Mesendoderm (in vitro differentiated cells): ENCODE measurements around the gene KLHL25.

ENCODE experiments used
- DNase-seq: peaks from one replicate; pipeline ENCODE4 v3.0.0; 2013
- H2AK5ac ChIP-seq: 2 replicates; pipeline ENCODE4 v1.6.1; 2013; ENCODE audit warnings: low read length, inconsistent platforms
- H2BK120ac ChIP-seq: 2 replicates; pipeline ENCODE4 v1.6.1; 2013; ENCODE audit warnings: low read depth, mild to moderate bottlenecking, low read length, moderate library complexity, mixed read lengths
- H2BK15ac ChIP-seq: replicated peaks from 2 replicates; pipeline ENCODE4 v1.6.1; 2013; ENCODE audit warnings: low read depth, mild to moderate bottlenecking, moderate library complexity
- H2BK5ac ChIP-seq: 2 replicates; pipeline ENCODE4 v1.6.1; 2013; ENCODE audit warnings: low read length, inconsistent platforms
- H3K18ac ChIP-seq: 2 replicates; pipeline ENCODE4 v1.6.1; 2013; ENCODE audit warnings: mild to moderate bottlenecking, low read length, mixed read lengths
- H3K23ac ChIP-seq: one replicate; pipeline ENCODE4 v1.6.1; 2013; ENCODE audit warnings: low read length
- H3K27ac ChIP-seq: 2 replicates; pipeline ENCODE4 v1.5.1; 2013; ENCODE audit warnings: low read depth, mild to moderate bottlenecking, inconsistent platforms, low read length, moderate library complexity
- H3K27me3 ChIP-seq: 2 replicates; pipeline ENCODE4 v1.6.1; 2013; ENCODE audit warnings: low read length, control low read depth, mild to moderate bottlenecking, inconsistent platforms; ENCODE audit not compliant: insufficient read depth, poor library complexity
- H3K36me3 ChIP-seq: 2 replicates; pipeline ENCODE4 v1.6.1; 2013; ENCODE audit warnings: low read length, inconsistent platforms; ENCODE audit not compliant: control insufficient read depth, insufficient read depth
- H3K4ac ChIP-seq: one replicate; pipeline ENCODE4 v1.6.1; 2013; ENCODE audit warnings: low read depth, mild to moderate bottlenecking, low read length, moderate library complexity
- H3K4me1 ChIP-seq: 2 replicates; pipeline ENCODE4 v1.6.1; 2013; ENCODE audit warnings: low read depth, low read length, inconsistent platforms; ENCODE audit not compliant: control insufficient read depth
- H3K4me2 ChIP-seq: 2 replicates; pipeline ENCODE4 v1.6.1; 2013; ENCODE audit warnings: low read length
- H3K4me3 ChIP-seq: 2 replicates; pipeline ENCODE4 v1.5.1; 2013; ENCODE audit warnings: mild to moderate bottlenecking, low read length
- H3K56ac ChIP-seq: one replicate; pipeline ENCODE4 v1.6.1; 2013; ENCODE audit warnings: low read length
- H3K79me1 ChIP-seq: 2 replicates; pipeline ENCODE4 v1.6.1; 2013; ENCODE audit warnings: low read length, inconsistent platforms
- H3K79me2 ChIP-seq: 2 replicates; pipeline ENCODE4 v1.6.1; 2013; ENCODE audit warnings: mild to moderate bottlenecking, low read length; ENCODE audit not compliant: control insufficient read depth, insufficient read depth
- H3K9ac ChIP-seq: 2 replicates; pipeline ENCODE4 v1.6.1; 2013; ENCODE audit warnings: low read length, inconsistent platforms
- H4K5ac ChIP-seq: one replicate; pipeline ENCODE4 v1.6.1; 2013; ENCODE audit warnings: low read length
- H4K8ac ChIP-seq: one replicate; pipeline ENCODE4 v1.6.1; 2013; ENCODE audit warnings: low read depth, mild to moderate bottlenecking, control low read depth, low read length, moderate library complexity
- whole genome bisulfite sequencing: extraction: QIAGEN DNeasy Blood & Tissue Kit; methylation state at CpG from one replicate; pipeline ENCODE4 v1.1.7; 2013; ENCODE audit warnings: low lambda C conversion rate, missing lambda C conversion rate; ENCODE audit not compliant: insufficient coverage; ENCODE audit errors: extremely low coverage; 5-methylcytosine and 5-hydroxymethylcytosine counted together

KLHL25 gene

DNA sequence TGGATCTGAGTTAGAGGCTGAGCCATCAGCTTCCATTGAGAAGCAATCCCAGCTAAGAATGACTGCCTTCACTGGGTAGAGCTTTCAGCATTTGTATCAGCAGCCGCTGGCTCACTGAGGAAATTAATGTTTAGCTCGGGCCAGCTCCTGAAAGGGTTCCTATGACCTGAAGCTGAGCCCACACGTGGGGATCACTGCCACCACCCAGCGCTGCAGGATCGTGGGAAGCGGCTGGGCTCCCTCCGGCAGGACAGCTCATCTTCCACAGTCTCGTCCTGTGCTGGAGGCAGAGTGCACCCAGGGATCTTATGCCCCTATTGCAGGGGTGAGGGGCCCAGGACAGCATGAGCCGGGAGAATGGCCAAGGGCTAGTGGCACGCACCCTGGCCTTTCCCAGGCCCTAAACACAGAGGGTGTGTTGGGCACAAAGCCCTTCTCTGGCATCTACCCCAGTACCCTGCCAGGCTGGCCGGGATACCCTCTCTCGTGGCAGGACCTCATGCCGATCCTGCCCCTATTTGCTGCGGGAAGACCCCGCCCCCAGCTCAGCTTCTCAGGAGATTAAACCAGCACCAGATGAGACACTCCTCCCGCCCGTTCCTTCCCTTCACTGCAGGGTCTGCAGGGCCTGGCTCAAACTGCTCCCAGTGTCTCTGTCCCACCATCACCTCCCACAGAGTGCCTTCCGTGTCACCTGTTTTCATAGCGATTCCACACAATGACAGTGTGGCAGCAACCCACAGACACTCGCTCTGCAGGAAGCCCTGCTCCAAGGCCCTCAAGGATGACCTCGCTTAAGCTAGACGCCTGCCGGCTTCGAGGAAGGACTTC is 28.5 kb downstream of the KLHL25 start:
- no peak overlapping the region for H3K56ac ChIP-seq
- no peak overlapping the region for H3K4me3 ChIP-seq
- H4K5ac ChIP-seq: no peak overlapping the region
- no peaks in the 10 kb centered on the region for H3K27me3 ChIP-seq
- H3K79me1 ChIP-seq: peaks cover 40% of the 10 kb centered on the region
- no peak overlapping the region for H3K27ac ChIP-seq
- no peak overlapping the region for H3K23ac ChIP-seq
- H3K79me2 ChIP-seq: peaks cover 21% of the 10 kb centered on the region
- H4K8ac ChIP-seq: no peak overlapping the region
- H2AK5ac ChIP-seq: no peak overlapping the region
- no peak overlapping the region for H2BK120ac ChIP-seq
- DNase-seq: peak; percentile 15
- H2BK15ac ChIP-seq: no peak overlapping the region
- H3K4ac ChIP-seq: no peak overlapping the region
- WGBS: no CpG with 5 or more reads among the region's 24 CpGs
- no peaks in the 10 kb centered on the region for H3K36me3 ChIP-seq
- no peak overlapping the region for H3K4me2 ChIP-seq
- no peak overlapping the region for H3K18ac ChIP-seq
- no peak overlapping the region for H3K9ac ChIP-seq
- no peaks in the 10 kb centered on the region for H3K4me1 ChIP-seq
- no peak overlapping the region for H2BK5ac ChIP-seq

DNA sequence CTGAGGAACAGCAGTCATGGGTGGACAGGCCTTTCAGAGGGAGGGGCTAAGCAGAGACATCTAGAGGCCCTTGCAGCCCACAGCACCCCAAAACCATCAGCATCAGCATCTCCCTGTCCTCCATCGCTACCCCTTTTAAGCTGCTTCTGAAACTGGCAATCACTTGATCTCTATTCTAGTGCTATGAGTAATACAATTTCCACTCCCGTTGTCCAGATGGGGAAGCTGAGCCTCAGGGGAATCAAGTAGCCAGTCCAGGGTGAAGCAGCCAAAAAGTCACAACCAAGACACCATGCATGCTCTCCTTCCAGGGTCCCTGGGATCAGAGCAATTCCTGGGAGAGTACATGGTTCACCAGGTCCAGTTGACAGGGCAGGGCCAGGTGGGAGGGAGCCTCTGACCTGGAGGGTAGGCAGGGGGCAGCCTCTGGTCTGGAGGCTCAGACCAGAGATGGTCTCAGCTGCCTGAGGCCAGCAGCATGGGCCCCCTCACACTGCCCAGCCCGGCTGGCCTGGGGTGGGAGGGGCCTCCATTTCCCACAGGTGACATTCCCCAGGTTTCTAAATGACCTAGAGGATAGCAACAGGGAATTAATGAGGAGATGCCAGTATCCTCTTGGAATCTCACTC is 30.0 kb downstream of the KLHL25 start:
- Histone ChIP-seq H3K27me3 (no peaks in the 10 kb centered on the region), H3K56ac (no peak overlapping the region), H2BK120ac (no peak overlapping the region), H2AK5ac (no peak overlapping the region), H2BK15ac (no peak overlapping the region), H3K79me1 (peaks cover 28% of the 10 kb centered on the region), H3K4me3 (no peak overlapping the region), H3K79me2 (peaks cover 15% of the 10 kb centered on the region), H4K5ac (no peak overlapping the region), H3K27ac (no peak overlapping the region), H3K4ac (no peak overlapping the region), H2BK5ac (no peak overlapping the region), H3K36me3 (no peaks in the 10 kb centered on the region), H3K4me1 (no peaks in the 10 kb centered on the region), H3K18ac (no peak overlapping the region), H3K23ac (no peak overlapping the region), H4K8ac (no peak overlapping the region), H3K9ac (no peak overlapping the region), H3K4me2 (no peak overlapping the region)
- WGBS: no CpG with 5 or more reads among the region's 3 CpGs
- no peak for DNase-seq

DNA sequence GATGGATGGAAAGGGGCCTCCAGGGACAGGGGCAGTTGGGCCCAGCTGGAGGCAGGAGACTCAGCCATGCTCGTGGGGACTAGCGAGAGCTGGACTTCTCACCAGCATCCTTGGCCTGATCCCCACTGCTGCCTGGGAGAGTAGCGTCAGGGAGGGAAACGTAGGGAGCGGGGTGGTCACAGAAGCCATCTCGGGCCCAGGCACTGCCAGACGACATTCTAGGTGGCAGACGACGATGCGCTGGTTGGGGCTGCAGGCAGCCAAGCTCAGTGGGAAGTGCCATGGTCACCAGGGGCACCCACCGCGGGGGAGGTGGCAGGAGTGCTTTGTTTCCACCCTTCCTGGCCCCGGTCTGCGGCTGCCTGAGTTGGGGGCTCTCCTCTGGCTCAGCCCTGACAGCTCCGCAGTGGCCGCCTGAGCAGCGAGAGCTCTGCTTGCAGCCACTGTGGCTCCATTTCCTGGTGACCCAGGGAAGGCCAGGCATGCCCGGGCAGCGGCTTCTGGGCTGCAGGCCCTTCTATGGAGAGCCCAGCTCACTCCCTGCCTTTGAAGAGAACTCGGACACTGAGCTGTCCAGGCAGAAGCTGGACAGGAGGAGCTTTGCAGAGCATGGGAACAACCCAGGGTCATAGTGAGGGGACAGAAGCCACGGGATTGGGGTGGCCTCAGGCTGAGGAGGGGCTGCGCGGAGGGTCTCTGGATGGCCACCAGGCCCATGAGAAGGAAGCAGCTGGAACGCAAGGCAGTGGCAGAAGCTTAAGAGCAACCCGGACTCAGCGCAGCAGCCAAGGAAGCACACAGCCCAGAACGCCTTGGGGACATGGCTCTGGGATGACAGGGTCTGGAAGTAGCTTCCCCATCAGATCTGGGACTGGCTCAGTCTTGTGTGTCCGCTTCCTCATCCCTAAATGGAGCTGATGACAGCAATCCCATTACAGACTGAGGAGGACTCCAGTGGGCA is 30.8 kb downstream of the KLHL25 start:
- Histone ChIP-seq H3K4ac (no peak overlapping the region), H4K8ac (no peak overlapping the region), H3K9ac (no peak overlapping the region), H3K4me2 (no peak overlapping the region), H3K4me1 (no peaks in the 10 kb centered on the region), H2BK5ac (no peak overlapping the region), H3K27me3 (no peaks in the 10 kb centered on the region), H2BK15ac (no peak overlapping the region), H2BK120ac (no peak overlapping the region), H4K5ac (no peak overlapping the region), H3K79me1 (peaks cover 22% of the 10 kb centered on the region), H3K56ac (no peak overlapping the region), H3K18ac (no peak overlapping the region), H3K79me2 (peaks cover 13% of the 10 kb centered on the region), H3K23ac (no peak overlapping the region), H3K4me3 (no peak overlapping the region), H3K27ac (no peak overlapping the region), H2AK5ac (no peak overlapping the region), H3K36me3 (no peaks in the 10 kb centered on the region)
- DNase-seq: no peak
- WGBS: no CpG with 5 or more reads among the region's 28 CpGs

DNA sequence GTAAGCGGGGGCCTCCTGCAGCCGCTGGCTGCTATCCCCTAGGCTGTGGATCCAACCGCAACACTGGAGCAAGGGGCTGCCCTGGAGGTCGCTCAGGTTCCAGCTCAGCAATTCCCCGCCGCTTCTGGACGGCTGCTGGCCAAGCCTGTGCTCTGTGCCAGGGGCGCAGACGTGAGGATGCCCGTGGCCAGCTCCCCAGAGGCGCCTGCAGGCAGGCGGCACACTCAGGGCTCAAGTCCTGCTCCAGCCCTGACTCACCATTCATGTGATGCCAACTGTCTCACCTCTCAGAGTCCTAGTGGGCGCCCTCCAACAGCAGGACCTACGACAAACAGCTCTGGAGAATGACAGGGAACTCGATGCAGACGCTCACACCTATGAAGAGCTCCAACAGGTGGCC is 31.6 kb downstream of the KLHL25 start:
- Histone ChIP-seq H3K36me3 (no peaks in the 10 kb centered on the region), H3K23ac (no peak overlapping the region), H3K4me3 (no peak overlapping the region), H3K27me3 (no peaks in the 10 kb centered on the region), H3K56ac (no peak overlapping the region), H2AK5ac (no peak overlapping the region), H3K4me2 (no peak overlapping the region), H2BK120ac (no peak overlapping the region), H2BK15ac (no peak overlapping the region), H3K27ac (no peak overlapping the region), H2BK5ac (no peak overlapping the region), H3K79me1 (peaks cover 15% of the 10 kb centered on the region), H3K18ac (no peak overlapping the region), H3K4me1 (no peaks in the 10 kb centered on the region), H4K8ac (no peak overlapping the region), H3K9ac (no peak overlapping the region), H4K5ac (no peak overlapping the region), H3K4ac (no peak overlapping the region), H3K79me2 (peaks cover 8% of the 10 kb centered on the region)
- WGBS: no CpG with 5 or more reads among the region's 16 CpGs
- no peak for DNase-seq

DNA sequence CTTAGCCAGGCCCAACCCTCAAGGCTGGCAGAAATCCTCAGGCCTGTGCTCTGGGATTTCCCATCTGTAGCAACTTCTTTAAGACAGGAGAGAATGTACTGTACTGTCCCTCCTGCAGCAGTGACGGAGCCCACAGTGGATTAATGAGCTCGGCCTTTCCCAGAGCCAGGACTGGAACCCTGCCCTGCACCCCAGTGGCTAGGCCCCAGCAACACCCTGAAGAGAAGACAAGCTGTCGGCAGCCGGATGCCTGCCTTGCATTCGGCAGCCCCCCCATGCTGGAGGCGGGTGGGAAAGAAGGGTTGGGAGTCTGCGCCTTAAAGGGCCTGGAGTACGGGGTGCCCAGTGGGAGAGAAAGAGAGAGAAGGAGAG is 32.0 kb downstream of the KLHL25 start:
- Histone ChIP-seq H2BK15ac (no peak overlapping the region), H3K79me1 (peaks cover 12% of the 10 kb centered on the region), H3K4me2 (no peak overlapping the region), H4K8ac (no peak overlapping the region), H3K56ac (no peak overlapping the region), H3K23ac (no peak overlapping the region), H3K36me3 (no peaks in the 10 kb centered on the region), H2AK5ac (no peak overlapping the region), H3K4me3 (no peak overlapping the region), H3K27ac (no peak overlapping the region), H3K4ac (no peak overlapping the region), H3K27me3 (no peaks in the 10 kb centered on the region), H3K4me1 (no peaks in the 10 kb centered on the region), H4K5ac (no peak overlapping the region), H3K18ac (no peak overlapping the region), H2BK5ac (no peak overlapping the region), H2BK120ac (no peak overlapping the region), H3K9ac (no peak overlapping the region), H3K79me2 (peaks cover 6% of the 10 kb centered on the region)
- WGBS: no CpG with 5 or more reads among the region's 8 CpGs
- no peak for DNase-seq
